ENCODE results near the gene COG5.

DNA sequence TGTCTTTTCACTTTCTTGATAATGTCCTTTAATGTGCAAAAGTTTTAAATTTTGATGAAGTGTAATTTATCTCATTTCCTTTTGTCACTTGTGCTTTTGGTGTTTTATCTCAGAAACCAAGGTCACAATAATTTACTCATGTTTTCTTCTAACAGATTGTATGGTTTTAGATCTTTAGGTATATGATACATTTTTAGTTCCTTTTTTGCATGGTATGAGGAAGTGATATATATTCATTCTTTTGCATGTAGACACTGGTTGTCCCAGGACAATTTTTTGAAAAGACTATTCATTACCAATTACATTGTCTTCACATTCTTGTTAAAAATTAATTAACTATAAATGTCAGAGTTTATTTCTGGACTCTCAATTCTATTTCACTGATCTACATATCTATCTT lies 133.7 kb downstream of the COG5 start:
- TF ChIP-seq, protein P1, sequence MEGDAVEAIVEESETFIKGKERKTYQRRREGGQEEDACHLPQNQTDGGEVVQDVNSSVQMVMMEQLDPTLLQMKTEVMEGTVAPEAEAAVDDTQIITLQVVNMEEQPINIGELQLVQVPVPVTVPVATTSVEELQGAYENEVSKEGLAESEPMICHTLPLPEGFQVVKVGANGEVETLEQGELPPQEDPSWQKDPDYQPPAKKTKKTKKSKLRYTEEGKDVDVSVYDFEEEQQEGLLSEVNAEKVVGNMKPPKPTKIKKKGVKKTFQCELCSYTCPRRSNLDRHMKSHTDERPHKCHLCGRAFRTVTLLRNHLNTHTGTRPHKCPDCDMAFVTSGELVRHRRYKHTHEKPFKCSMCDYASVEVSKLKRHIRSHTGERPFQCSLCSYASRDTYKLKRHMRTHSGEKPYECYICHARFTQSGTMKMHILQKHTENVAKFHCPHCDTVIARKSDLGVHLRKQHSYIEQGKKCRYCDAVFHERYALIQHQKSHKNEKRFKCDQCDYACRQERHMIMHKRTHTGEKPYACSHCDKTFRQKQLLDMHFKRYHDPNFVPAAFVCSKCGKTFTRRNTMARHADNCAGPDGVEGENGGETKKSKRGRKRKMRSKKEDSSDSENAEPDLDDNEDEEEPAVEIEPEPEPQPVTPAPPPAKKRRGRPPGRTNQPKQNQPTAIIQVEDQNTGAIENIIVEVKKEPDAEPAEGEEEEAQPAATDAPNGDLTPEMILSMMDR (IDR thresholded peaks at IDR 0.05), result no peak
- TF ChIP-seq POLR2A (IDR thresholded peaks at IDR 0.05), result no peak

Data from right lobe of liver (tissue), 4 donors.